Occipital lobe (tissue), 2 donors: ENCODE data around the gene EFNA5. TPM values are rescaled to one million over a fixed set of nuclear protein-coding genes. Genes with fewer than 3 reads are reported as not detected.

ENCODE experiments used
- DNase-seq: peaks from one replicate; lab custom pipeline; 2025; lab: John Stamatoyannopoulos, UW
- total RNA-seq: library from RNA; depleted of rRNA; stranded (reverse); fragments of >200 nt; gene quantifications from one replicate; pipeline ENCODE4 v1.2.3, GENCODE V29; 2014

Gene EFNA5
- total RNA-seq, 1 donor from 2014 or later = 14.5 TPM

DNA sequence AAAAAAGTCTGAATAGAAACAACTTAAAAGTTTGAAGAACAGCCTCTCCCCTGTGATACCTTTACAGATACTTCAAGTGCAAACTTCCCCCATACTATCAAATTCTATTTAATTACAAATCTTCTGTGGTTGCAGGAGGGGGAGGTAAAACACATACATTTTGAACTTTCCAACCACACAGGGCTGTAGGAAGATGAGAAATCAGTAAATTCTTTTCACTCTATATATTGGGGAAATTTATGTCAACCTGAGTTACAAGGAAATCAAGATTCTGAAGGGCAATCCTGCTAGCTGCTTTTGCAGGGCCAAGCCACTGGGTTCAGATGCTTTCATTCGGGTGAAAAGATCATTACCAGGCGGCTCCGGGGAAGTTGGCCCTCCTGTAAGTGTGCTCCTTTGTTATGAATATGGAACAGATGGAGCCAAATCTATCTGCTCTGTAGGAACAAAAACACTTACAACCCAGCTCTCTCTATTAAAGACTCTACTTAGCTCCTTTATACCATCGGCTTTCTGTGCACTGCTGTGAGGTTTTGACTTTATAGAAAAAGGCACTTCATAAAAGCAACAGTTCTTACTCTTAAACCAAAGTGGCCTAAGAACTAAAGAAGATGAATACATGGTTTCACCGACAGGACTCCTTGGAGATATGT is 269.1 kb downstream of the EFNA5 start:
- DNase-seq = no peak

DNA sequence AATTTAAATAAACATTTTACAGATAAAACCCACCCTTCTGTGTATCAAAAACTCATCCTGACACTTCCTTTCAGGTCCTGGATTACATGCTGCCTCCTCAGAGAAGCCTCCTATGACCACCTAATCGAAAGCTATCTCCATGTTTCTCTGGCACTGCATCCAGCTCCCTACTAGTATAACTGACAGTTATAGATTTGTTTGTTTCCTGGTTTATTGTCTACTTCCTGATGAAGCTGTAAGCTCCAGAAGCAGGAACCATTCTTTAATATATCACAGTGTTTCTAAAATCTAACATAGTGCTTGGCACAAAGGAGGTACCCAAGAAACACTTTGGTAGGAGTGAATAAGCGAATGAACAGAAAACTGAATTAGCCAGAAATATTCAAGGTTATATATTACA is 270.4 kb downstream of the EFNA5 start:
- DNase-seq = no peak

DNA sequence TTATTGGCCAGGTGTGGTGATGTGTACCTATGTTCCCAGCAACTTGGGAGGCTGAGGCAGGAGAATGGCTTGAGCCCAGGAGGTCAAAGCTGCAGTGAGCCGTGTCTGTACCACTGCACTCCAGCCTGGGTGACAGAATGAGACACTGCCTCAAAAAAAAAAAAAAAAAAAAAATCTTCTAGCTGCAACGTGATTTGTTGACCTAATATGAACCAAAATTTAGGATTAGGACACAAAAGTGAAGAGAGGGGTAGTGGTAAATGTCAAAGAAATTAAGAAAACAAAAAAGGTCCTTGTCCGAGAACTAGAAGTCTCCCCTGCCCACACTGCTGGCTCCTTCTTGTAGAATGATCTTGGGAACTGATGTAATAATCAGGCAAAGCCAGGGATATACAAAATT is 272.0 kb downstream of the EFNA5 start:
- no peak for DNase-seq

DNA sequence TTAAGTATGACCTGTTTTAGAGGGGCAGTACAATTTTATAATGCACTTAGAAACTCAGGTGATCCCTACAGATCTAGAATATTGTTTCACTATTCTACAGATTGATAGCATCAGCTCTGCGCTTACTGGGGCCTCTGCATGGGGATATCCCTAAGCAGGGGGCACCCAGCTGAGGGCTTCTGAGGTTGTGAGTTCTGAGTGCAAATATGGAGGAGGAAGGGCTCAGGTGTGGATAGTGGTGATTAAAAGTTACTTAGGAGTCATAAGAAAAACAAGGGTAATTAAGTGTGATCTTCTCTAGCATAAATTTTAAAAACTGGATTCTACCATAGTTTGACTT is 274.4 kb downstream of the EFNA5 start:
- DNase-seq = no peak

DNA sequence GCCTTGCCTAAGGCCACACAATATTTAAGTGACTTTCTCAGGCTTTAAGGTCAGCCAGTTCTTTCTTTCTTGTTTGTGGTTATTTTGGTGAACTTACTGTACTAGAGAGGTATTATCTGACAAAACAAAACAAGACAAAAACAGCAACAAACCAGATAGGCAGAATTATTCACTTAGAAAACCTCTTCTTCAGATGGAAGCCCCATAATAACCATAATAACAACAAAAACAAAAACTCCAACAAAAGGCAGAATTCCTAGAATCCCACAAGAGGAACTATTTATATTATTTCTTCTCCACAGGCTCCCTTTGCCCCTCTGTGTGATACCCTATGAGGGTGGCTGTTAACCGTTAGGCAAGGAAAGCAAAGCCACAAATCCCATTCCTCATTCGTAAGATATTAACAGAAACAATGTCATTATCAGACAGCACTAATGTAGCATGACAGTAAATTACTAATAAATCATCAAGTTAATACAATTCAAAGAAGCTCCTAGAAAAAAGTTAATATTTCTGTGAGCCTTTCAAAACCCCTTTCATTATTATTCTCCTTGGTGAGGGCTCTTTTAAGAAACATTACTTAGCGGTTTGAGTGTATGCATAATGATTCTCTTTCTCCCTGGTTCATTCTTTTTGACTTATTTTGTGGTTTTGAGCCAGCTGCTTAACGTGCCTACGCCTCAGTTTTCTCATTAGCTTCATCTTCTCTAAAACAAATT is 274.9 kb downstream of the EFNA5 start:
- no peak for DNase-seq

DNA sequence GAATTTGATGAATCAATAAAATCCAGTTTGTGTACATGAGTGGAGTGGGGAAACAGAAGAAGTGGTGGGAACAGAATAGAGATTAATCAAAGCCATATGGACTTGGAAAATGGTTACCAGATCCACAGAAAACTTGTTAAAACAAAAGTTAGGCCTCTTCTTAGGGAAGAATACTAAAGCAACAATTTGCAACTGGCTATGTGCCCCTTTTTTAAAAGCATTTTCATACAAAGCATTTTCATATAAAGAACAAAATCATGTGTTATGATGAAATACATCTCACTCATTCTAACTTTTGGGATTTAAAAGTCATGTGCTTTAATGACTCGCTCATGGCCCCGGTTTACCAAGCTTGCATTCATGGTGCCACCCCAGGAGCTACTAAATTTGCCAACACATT is 276.9 kb downstream of the EFNA5 start:
- no peak for DNase-seq

DNA sequence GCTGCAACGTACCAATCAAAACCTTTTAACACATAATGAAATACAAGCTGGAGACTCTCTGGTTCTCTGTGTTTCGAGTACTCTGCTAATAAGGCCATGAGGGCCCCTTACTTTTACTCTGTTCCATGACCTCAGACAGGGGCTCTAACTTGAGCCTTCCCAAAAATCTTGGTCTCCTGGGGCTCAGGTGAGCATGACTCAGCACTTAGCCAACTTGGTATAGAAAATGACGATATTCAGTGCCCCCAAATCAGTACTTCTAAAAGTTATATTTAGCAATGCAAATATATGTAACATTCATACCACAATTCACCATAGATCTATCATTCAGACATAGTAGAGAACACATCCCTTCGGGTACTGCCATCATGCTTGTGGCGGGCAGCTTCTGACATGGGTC is 278.9 kb downstream of the EFNA5 start:
- no peak for DNase-seq

DNA sequence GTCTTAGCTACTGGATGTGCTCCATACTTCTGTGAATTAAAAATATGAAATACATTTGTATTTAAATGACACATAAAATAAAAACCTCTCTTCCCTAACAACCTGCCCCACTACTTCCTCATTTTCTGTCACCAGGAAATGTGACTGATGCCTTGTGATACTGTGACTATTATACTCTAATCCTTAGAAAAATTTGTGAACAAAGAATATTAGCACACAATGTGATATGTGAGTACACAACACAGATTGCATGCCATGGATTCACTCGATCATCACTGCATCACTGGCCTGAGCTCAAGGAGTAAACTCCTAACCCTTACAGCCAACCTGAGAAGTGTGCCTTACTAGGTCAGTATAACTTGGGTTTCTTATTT is 281.0 kb downstream of the EFNA5 start:
- DNase-seq = no peak

DNA sequence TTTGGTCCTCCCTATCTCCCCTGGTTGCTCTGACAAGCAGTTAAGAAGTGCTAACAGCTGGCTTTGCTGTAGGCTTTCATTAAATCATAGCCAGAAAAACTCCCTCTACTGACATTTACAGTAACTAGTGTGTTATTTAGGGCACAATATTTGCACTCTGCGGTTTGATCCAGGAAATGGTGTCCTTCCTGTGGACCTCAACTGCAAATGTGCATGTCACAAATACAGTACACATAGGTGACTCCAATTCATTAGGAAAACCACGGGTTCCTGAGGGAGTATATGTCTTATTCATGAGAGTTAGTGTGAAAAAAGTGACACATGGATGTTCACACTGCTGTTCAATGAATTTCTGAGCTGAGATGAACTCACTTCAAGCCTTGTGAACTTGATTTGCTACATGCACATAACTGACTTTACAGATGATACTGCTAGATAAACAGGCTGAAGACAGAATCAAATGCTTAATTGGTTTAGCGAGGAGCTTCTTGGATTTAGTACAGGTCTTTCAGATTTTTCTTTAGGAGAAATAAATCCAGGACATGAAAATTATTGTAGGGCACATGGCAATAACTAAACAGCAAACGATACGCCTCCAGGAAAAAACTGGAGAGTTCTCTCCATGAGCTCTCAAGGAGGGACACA is 281.5 kb downstream of the EFNA5 start:
- no peak for DNase-seq

DNA sequence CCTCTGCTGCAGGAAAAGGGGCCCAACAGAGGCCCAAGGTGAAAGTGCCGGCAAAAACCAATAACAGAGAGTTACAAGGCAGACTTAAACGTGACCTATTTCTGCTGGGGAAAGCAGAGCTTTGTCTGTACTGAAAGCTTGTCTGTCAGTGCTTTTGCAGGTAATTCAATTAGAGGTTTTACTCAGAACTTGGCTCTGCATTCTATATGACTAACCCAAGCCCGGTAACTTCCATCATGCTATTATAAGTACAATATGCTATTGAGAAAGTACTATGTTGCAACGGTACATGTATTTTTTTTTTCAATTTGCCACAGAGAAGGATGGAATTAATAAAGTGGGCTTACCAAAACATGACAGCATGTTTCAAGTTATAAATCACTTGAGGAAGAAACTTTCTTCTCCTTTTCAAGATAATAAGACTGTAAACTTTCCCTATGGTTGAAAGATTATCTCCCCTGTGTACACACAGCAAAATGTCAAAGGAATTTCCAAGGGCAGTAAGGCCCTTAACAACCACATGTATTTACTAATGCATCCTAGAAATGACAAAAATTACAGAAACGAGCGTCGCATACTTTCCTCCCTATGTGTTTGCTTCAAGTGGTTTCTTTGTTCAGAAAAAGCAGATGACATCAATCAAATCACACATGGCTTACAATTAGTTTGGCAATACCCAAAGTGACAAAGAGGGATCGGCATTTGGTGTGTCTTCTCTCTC is 282.4 kb downstream of the EFNA5 start:
- no peak for DNase-seq

DNA sequence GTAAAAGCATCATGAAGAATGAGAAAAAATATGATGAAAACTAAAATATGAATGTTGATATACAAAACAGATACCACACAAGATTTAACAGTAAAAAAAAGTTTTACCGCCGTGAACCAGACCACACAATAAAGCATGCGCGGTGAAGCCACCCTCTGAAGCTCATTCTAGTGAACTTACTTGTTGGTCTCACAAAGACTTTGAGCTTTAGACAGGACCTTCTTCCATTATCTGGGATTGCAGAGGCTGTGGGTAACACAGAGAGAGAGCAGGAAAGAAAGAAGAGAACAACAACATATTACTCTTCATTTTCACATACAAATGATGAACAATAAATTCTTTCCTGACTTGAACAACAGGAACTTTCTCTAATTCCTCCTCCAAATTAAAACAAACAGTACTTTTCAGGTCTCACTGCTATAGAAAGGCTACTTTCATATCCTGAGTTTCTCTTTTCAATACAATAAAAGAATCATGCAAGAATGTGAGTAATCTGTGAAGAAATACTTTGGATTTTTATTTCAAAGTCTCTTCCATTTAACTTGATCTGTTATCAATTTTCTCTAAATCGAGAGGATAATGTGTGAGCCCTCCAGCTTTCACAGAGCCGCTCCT is 283.1 kb downstream of the EFNA5 start:
- no peak for DNase-seq

DNA sequence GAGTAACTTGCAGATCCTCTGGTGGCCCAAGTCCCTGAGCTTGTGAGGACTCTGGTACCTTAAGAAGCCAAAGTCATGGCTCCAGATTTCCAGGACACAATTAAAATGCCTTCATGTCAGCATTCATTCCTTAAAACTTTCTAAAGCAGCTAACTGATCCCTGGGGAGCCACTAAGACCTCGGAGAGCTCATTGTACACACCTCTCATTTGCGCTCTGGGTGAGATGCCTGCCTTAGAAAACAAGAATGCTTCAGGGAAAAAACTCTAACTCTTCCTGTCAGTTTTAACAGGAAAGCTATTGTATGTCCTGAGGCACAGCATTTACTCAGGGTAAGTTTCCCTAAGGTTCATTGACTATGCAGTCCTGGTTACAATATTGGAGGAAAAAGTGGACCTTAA is 285.0 kb downstream of the EFNA5 start:
- DNase-seq = no peak

DNA sequence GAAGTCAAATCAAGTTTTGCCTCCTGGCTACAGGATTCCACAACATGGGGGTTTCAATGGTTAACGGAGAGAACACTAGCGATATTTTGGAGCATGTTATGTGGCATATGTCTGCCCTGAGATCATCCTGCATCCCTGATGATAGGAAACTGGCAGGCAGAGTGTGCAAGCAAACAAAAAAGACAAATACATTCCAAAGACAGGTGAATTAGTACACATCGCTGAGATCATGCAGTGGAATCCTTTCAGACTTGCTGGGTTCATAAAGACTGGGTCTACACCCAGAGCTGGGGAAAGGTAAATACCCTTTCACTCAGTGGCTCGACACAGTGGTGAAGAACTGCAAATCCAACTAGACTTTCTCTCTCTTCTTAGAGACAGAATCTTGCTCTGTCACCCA is 286.5 kb downstream of the EFNA5 start:
- no peak for DNase-seq

DNA sequence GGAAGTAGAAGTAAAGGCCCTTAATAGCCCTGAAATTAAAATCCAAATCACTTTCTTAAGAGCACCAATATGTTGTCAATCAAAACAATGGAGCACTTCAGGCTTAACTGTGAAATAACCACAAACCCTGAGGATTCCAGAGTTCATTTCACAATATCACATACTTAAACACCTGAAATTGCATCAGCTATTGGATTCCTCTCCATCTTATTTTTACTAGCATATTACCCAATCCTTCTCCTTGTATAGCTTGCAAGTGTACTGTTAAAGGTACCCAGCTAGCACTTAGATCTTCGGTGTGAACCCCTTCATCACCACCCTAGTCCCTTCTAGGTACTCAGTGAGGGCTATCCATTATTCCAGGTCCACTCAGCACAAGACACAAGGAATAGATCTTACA is 287.3 kb downstream of the EFNA5 start:
- DNase-seq = no peak

DNA sequence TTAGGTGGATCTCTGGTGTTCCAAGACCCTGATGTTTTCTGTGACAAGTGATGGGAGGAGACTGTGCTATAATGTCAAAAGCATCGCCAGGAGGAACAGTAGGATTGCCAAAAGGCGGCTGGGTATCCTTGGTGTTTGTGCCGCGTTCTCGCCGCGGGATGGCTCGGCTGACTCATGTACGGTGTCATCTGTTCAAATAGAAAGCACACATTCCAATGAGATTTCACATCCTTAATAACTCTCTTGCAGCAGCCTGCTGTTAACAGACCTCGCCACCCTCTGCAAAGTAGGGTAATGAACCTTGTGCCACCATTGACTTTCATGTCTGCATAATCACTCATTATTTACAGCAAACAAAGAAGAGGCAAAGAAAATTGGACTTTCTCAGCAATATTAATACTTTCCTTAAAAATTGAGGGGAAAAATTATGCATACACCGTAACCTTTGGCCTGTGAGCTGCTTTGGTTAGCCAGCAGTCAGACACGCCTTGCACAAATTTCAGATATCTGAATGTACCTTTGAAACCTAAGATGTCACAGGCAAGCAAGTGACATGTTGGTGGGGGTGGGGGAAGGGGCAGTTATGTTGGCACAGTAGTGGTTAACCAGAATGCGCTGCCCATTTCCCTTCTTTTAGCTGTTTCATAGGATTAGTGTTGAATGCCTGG is 289.4 kb downstream of the EFNA5 start:
- DNase-seq = peak; percentile 22

DNA sequence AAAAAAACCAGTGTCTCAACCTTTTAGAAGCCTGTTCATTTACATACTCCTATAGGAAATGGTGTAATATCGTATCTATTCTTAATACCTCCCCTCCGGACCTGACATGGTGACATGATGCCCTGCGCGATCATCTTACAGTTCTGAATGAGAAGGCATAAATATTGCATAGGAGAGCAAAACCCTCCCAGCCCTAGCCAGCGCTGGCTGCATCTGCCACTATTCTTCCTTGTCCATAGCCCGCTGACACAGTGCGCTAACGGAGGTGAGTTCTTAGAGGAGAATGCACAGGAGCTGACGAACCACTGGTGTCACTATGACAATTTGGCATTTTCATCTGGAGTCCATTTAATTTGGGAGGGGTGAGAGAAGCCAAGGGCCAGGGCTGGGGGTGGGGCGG is 290.1 kb downstream of the EFNA5 start:
- no peak for DNase-seq

DNA sequence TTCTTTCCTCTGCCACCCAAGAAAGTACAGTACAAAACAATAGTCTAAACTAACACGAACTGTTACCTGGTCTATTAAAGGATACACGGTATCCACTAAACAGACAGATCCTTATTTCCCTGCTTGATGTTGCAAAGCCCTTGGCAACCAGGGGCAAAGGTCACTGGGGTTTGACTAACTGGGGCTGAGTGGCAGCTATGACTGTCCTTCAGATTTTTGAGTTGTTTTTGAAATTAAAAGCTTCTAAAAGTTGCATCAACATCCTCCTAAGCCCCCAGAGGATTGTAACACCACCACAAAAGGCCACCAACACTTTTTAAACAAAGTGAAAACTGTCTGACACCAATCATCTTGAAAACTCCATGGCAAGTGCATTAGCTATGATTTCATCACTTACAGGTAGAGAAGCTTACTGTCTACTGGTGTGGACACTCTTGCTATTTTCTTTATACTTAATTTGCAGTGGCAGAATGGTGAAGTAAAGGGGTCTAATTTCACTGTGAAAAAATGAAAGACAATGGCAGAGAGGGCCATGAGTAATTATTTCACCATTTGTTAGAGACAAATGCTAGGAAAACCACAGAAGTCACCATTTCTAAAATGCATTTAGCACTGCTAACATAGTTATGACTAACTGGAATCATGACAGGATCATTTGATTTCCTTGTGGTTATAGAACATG is 292.4 kb downstream of the EFNA5 start:
- DNase-seq = no peak

DNA sequence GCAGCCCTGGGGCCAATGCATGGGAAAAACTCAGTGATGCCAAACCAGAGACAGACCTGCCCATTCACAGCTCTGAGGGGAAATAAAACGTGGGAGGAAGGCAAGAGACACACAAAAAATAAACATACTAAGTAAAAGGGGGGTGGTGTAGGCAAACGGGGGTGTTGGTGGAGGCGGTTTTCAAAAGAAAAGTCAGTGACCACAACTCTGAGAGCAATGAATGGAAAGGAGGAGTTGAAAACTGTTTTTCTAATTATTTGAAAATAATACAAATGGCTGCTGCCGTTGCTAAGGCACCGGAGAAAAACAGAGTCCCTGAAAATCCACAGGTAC is 293.5 kb downstream of the EFNA5 start:
- DNase-seq = no peak

DNA sequence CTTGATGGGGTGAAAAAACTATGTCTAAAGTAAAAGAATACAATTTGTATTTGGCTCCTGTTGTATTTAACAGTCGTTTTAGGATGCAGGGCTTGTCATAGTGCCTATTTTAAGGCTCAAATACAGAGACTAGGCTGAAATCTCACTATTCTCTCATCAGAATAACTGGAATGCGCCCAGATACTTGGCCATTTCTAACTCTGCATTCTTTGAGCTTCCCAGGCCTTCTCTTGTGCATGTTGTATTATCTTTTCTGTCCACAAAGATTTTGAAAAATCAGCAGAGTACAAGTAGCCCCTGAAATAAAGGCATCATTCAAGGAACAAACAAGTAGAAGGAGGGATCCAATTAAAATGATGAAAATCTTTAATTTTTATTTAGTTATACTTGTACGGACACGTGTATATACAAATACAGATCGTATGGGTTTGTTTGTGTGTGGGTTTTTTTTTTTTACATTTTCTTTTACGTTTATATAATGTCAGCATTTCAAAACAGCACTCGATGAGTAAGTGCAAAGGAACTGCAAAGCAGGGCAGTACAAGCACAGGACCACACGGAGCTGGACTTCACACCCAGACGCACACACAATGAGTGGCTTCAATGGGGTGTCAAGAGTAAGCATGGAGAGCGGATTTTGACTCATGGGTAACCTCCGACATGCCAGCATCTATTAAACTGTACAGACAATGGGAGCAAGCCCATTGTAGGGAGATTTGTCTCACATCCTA is 294.0 kb downstream of the EFNA5 start:
- no peak for DNase-seq

DNA sequence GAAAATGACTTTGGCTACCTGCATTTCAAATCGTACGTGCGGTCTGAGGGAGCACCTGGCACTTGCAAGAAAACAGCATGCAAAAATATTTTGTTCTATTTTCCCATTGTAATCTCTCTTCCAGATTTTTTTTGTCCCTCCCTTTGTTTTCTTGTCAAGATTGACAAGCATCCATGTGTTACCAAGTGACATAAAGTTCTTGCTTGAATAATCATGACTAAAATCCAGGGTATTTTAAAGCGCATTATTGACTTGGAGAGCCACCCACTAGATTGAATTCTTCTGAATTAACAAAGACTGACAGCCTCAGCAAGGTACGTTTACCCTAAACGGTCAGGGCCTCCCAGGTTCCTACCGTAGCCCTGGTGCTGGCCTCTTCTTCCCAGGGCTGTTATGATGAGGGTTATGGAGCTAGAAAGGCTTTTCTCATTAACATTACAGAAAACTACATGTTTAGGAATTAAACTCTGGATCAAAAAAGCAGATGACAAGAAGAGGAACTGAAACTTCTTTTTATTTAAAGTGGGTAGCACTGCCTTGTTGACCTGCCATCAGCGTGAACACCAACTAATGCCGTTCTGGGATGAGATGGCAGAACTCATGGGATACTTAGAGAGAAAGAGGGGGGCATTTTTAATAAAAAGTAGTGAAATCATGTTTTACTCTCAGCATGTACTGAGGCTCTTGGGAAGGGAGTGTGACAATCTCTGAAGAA is 297.0 kb downstream of the EFNA5 start:
- DNase-seq = no peak
